ENCODE results near the gene SCLT1. TPM values are rescaled to one million over a fixed set of nuclear protein-coding genes. Genes with fewer than 3 reads are reported as not detected.

The SCLT1 gene
- total and polyA plus RNA-seq, 2 of the 13 experiments (the other 11 are each of a cell fraction or from before 2014, with no cell fraction given) = 1.5 to 8.7 TPM

- TF ChIP-seq EP300 (IDR thresholded peaks at IDR 0.05; ENCODE audit: low read depth in 2 of 2, low read length in 2 of 2) = peak in 1 of 2 experiments; percentile 22; a peak in 1 of 4 replicates
- TF ChIP-seq EP300 (CRISPR knock-in tag; IDR thresholded peaks at IDR 0.05; ENCODE audit: borderline replicate concordance) = no peak
- TF ChIP-seq MAF1 (CRISPR knock-in tag; IDR thresholded peaks at IDR 0.05; ENCODE audit: borderline replicate concordance) = no peak
- no peak for TF ChIP-seq ZNF121 (CRISPR knock-in tag; IDR thresholded peaks at IDR 0.05)
- no peak for TF ChIP-seq ZNF772 (CRISPR knock-in tag; IDR thresholded peaks at IDR 0.05)
- no peak for TF ChIP-seq BCL3 (CRISPR knock-in tag; IDR thresholded peaks at IDR 0.05)
- TF ChIP-seq ARID5B (CRISPR knock-in tag; IDR thresholded peaks at IDR 0.05) = peak; percentile 70
- TF ChIP-seq FOXA3 (CRISPR knock-in tag; IDR thresholded peaks at IDR 0.05) = peak; percentile 45; the same call in 1 of the 2 replicates
- TF ChIP-seq FOSL1 (CRISPR knock-in tag; IDR thresholded peaks at IDR 0.05; ENCODE audit: borderline replicate concordance) = no peak
- no peak for TF ChIP-seq ZNF543 (CRISPR knock-in tag; IDR thresholded peaks at IDR 0.05)
- no peak for TF ChIP-seq ZNF296 (CRISPR knock-in tag; conservative IDR thresholded peaks at IDR 0.05)
- TF ChIP-seq SNRNP70 (IDR thresholded peaks at IDR 0.05; ENCODE audit: low read depth, low read length) = no peak
- TF ChIP-seq TRIM24 (CRISPR knock-in tag; IDR thresholded peaks at IDR 0.05) = no peak
- TF ChIP-seq HNF4A (CRISPR knock-in tag; IDR thresholded peaks at IDR 0.05) = peak; percentile 31; the same call in 1 of the 2 replicates
- TF ChIP-seq ZNF263 (CRISPR knock-in tag; IDR thresholded peaks at IDR 0.05) = peak; percentile 61; the same call in 1 of the 2 replicates
- TF ChIP-seq SALL2 (CRISPR knock-in tag; IDR thresholded peaks at IDR 0.05) = no peak
- TF ChIP-seq ISL2 (CRISPR knock-in tag; IDR thresholded peaks at IDR 0.05) = peak; percentile 28; the same call in 1 of the 2 replicates
- no peak for TF ChIP-seq KDM4B (CRISPR knock-in tag; IDR thresholded peaks at IDR 0.05)
- TF ChIP-seq TFDP2 (CRISPR knock-in tag; IDR thresholded peaks at IDR 0.05) = no peak
- TF ChIP-seq HMG20A (CRISPR knock-in tag; IDR thresholded peaks at IDR 0.05; ENCODE audit: borderline replicate concordance) = peak; percentile 20; the same call in 1 of the 2 replicates
- TF ChIP-seq ZNF687 (CRISPR knock-in tag; IDR thresholded peaks at IDR 0.05) = peak; percentile 43
Observed at GRCh38 chr4:128844931-128845330, 248.4 kb downstream of the SCLT1 start (continued).

All from HepG2 (cell line).